ENCODE results near the gene ZNF512. TPM values are rescaled to one million over a fixed set of nuclear protein-coding genes. Genes with fewer than 3 reads are reported as not detected.

ZNF512 gene
- total RNA-seq, 4 donors from 2014 or later = 9.2 to 33.3 (median 20.2) TPM

DNA sequence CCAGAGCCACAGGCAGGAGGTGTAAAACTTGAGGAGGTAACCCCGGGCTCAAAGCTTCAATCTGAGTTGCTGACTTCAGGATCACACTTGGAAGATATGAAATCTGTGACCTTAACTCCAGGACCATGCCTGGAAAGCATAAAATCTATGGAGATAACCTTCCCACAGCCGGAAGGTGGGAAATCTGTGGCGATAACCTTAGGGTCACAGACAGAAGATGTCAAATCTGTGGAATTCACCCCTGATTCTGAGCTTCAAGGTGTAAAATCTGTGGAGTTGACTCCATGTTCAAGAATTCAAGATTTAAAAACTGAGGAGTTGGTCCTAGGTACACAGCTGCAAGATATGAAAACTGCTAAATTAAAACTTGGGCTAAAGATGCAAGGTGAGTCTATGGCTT is 11.6 kb upstream of the ZNF512 start:
- no peak for DNase-seq
- intact Hi-C loops (cut with DNase I; ENCODE audit: low total_unique reads) (no loop called here), in situ Hi-C loops (cut with MboI; ENCODE audit: low pct_ligation_motif_present in 1 of 4, low pct_unique_long_range_greater_than_20kb in 1 of 4, low sequenced_read_pairs in 3 of 4) (no loop called here)
- H3K36me3 ChIP-seq = no peaks in the 10 kb centered on the region
- H3K4me1 ChIP-seq = no peaks in the 10 kb centered on the region
- 70% methylated on average over 3 of the region's 3 CpGs; no CpG with 5 or more reads in 1 of the 2 donors for WGBS, 2 donors (ENCODE audit: low coverage in 1 of 2)
- TF ChIP-seq EP300 (IDR thresholded peaks at IDR 0.05; ENCODE audit: low read depth) (no peak), POLR2AphosphoS5 (IDR thresholded peaks at IDR 0.05) (no peak), POLR2A (IDR thresholded peaks at IDR 0.05) (no peak)
- TF ChIP-seq, protein P1, sequence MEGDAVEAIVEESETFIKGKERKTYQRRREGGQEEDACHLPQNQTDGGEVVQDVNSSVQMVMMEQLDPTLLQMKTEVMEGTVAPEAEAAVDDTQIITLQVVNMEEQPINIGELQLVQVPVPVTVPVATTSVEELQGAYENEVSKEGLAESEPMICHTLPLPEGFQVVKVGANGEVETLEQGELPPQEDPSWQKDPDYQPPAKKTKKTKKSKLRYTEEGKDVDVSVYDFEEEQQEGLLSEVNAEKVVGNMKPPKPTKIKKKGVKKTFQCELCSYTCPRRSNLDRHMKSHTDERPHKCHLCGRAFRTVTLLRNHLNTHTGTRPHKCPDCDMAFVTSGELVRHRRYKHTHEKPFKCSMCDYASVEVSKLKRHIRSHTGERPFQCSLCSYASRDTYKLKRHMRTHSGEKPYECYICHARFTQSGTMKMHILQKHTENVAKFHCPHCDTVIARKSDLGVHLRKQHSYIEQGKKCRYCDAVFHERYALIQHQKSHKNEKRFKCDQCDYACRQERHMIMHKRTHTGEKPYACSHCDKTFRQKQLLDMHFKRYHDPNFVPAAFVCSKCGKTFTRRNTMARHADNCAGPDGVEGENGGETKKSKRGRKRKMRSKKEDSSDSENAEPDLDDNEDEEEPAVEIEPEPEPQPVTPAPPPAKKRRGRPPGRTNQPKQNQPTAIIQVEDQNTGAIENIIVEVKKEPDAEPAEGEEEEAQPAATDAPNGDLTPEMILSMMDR (IDR thresholded peaks at IDR 0.05) = no peak
- H3K27me3 ChIP-seq = peaks cover 41% of the 10 kb centered on the region
- peaks cover 0 to 11% of the 10 kb centered on the region in 2 donors for H3K9me3 ChIP-seq
- H3K27ac ChIP-seq = no peak overlapping the region
- H3K4me3 ChIP-seq = no peak overlapping the region

DNA sequence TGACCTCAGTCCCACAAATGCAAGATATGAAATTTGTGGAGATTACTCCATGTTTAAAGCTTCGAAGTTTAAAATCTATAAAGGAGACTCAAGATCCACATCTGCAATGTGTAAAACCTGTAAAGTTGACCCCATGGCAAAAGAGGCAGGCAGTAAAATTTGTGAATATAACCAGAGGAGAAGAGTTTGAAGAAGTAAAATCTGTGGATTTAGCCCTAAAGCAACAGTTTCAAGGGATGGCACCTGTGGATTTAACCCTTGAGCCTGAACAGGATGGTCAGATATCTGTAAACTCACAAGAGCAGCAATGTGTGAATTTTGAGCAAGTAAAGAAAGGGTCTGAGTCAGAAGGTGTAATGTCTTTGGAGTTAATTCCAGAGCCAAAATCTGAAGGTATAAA is 11.2 kb upstream of the ZNF512 start:
- TF ChIP-seq POLR2A (IDR thresholded peaks at IDR 0.05) (no peak), POLR2AphosphoS5 (IDR thresholded peaks at IDR 0.05) (no peak), EP300 (IDR thresholded peaks at IDR 0.05; ENCODE audit: low read depth) (no peak)
- TF ChIP-seq, protein P1 (IDR thresholded peaks at IDR 0.05) = no peak
- intact Hi-C loops (cut with DNase I; ENCODE audit: low total_unique reads) = no loop called here

DNA sequence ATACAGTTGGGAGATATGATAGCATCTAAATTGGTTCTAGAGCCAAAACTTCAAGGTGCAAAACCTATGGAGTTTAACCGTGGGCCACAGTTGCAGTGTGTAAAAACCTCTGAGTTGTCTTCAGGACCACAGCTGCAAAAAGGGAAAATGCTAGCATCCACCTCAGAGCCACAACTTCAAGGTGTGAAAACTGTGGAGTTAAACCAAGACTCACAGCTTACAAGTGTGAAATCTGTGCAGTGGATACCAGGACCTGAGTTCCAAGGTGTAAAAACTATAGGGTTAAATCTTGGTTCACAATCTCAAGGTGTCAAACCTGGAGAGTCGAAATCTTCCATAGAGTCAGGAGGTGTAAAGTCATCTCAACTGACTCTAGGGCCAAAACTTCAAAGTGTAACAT is 10.4 kb upstream of the ZNF512 start:
- intact Hi-C loops (cut with DNase I; ENCODE audit: low total_unique reads) = no loop called here
- in situ Hi-C loops (cut with MboI; ENCODE audit: low pct_ligation_motif_present in 1 of 4, low pct_unique_long_range_greater_than_20kb in 1 of 4, low sequenced_read_pairs in 3 of 4) = no loop called here
- no peaks in the 10 kb centered on the region for H3K36me3 ChIP-seq
- WGBS, 2 donors (ENCODE audit: low coverage in 1 of 2) = 57 to 80% methylated on average over 1 to 2 of the region's 2 CpGs
- H3K27ac ChIP-seq = no peak overlapping the region
- H3K27me3 ChIP-seq = peaks cover 30% of the 10 kb centered on the region
- no peak for TF ChIP-seq POLR2AphosphoS5 (IDR thresholded peaks at IDR 0.05)
- TF ChIP-seq POLR2A (IDR thresholded peaks at IDR 0.05) = no peak
- TF ChIP-seq, protein P1 (IDR thresholded peaks at IDR 0.05) = no peak
- TF ChIP-seq EP300 (IDR thresholded peaks at IDR 0.05; ENCODE audit: low read depth) = no peak
- no peak for DNase-seq
- no peak overlapping the region for H3K4me3 ChIP-seq
- peaks cover 6 to 20% of the 10 kb centered on the region in 2 donors for H3K9me3 ChIP-seq
- no peaks in the 10 kb centered on the region for H3K4me1 ChIP-seq

More for the DNA sequence above, 11.2 kb upstream of the ZNF512 start:
- H3K36me3 ChIP-seq = no peaks in the 10 kb centered on the region
- 85 to 100% methylated on average over 1 of the region's 1 CpG for WGBS, 2 donors (ENCODE audit: low coverage in 1 of 2)
- no peak overlapping the region for H3K4me3 ChIP-seq
- in situ Hi-C loops (cut with MboI; ENCODE audit: low pct_ligation_motif_present in 1 of 4, low pct_unique_long_range_greater_than_20kb in 1 of 4, low sequenced_read_pairs in 3 of 4) = no loop called here
- H3K27ac ChIP-seq = no peak overlapping the region
- DNase-seq = no peak
- peaks cover under 1 to 16% of the 10 kb centered on the region in 2 donors for H3K9me3 ChIP-seq
- H3K27me3 ChIP-seq = peaks cover 37% of the 10 kb centered on the region
- no peaks in the 10 kb centered on the region for H3K4me1 ChIP-seq

DNA sequence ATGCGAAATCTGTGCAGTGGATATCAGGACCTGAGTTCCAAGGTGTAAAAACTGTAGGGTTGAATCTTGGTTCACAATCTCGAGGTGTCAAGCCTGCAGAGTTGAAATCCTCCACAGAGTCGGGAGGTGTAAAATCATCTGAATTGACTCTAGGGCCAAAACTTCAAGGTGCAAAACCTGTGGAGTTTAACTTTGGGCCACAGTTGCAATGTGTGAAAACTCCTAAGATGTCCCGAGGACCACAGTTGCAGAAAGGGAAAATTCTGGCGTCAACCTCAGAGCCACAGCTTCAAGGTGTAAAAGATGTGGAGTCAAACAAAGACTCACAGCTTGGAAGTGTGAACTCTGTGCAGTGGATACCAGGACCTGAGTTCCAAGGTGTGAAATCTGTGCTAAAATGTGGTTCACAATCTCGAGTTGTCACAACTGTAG is 9.8 kb upstream of the ZNF512 start:
- Histone ChIP-seq H3K4me1 (no peaks in the 10 kb centered on the region), H3K9me3 (peaks cover 6 to 23% of the 10 kb centered on the region in 2 donors), H3K36me3 (no peaks in the 10 kb centered on the region), H3K27ac (no peak overlapping the region), H3K4me3 (no peak overlapping the region), H3K27me3 (peaks cover 25% of the 10 kb centered on the region)
- WGBS, 2 donors (ENCODE audit: low coverage in 1 of 2) = 75% methylated on average over 6 of the region's 6 CpGs; no CpG with 5 or more reads in 1 of the 2 donors
- intact Hi-C loops (cut with DNase I; ENCODE audit: low total_unique reads) (no loop called here), in situ Hi-C loops (cut with MboI; ENCODE audit: low pct_ligation_motif_present in 1 of 4, low pct_unique_long_range_greater_than_20kb in 1 of 4, low sequenced_read_pairs in 3 of 4) (no loop called here)
- TF ChIP-seq EP300 (IDR thresholded peaks at IDR 0.05; ENCODE audit: low read depth) = no peak
- no peak for TF ChIP-seq POLR2AphosphoS5 (IDR thresholded peaks at IDR 0.05)
- TF ChIP-seq POLR2A (IDR thresholded peaks at IDR 0.05) = no peak
- TF ChIP-seq, protein P1 (IDR thresholded peaks at IDR 0.05) = no peak
- no peak for DNase-seq
